ENCODE data around the gene HIVEP3.

- TF ChIP-seq HMGA2 (CRISPR knock-in tag; IDR thresholded peaks at IDR 0.05) (no peak), ZNF423 (CRISPR knock-in tag; IDR thresholded peaks at IDR 0.05) (no peak), CTCF (IDR thresholded peaks at IDR 0.05) (no peak), USF2 (CRISPR knock-in tag; IDR thresholded peaks at IDR 0.05) (no peak), TEAD1 (CRISPR knock-in tag; IDR thresholded peaks at IDR 0.05) (no peak), RORB (CRISPR knock-in tag; IDR thresholded peaks at IDR 0.05) (no peak), PREB (CRISPR knock-in tag; IDR thresholded peaks at IDR 0.05; ENCODE audit: borderline replicate concordance) (no peak), ZNF219 (CRISPR knock-in tag; IDR thresholded peaks at IDR 0.05; ENCODE audit: borderline replicate concordance) (no peak), ATF2 (CRISPR knock-in tag; IDR thresholded peaks at IDR 0.05; ENCODE audit: borderline replicate concordance, low read depth) (no peak)
Measured at GRCh38 chr1:41711581-41711980, 207.1 kb downstream of the HIVEP3 start.

All from WTC11 (cell line).